Suppressor macrophage treated with lipopolysaccharide for 1 hour (primary cell): ENCODE measurements around the gene NUP62.

Experiments used
- DNase-seq, 3 donors: peaks; one replicate each; pipeline ENCODE4 v3.0.0-alpha.2; 2020 to 2022

NUP62 gene

DNA sequence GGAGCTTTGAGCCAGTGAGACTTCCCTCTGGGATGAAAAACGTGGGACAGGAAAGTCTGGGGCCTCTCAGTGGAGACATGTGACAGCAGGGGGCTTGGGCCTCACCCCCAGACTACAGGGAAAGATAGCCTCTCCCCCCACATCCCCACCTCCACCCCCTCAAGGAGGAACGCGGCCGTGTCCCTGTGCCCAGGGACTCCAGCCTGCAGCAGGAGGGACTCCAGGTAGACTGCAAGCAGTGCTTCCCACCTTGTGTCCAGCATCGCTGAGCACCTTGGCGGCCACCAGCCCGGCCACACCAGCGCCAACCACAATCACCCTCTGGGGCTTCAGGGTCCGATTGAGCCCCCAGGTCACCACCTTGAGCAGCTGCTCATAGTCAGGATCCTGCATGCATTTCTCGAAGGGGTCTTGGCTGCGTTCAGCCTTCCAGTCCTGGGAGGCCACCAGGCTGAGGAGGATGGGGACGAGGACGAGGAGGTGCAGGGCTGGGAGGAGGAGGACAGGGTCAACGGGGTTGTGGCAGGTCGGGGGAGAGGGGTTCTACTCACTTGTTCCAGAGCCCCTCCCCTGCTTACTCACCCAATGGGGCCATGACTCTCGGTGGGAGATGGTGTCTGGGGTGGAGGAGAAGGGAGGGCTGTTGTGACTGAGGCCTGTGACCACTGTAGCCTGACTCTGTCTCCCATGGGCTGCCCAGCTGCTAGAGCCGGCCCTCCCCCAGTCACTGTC, 33.6 kb downstream of the NUP62 start:
- DNase-seq = peak; percentile 38 to 53 (median 43)

- peak; percentile 94 to 96 (median 94) for DNase-seq
These were observed 34.3 kb downstream of the NUP62 start for GRCh38 chr19:49894879-49895565.

GRCh38 chr19:49894011-49894664, 35.2 kb downstream of the NUP62 start:
- DNase-seq = no peak

DNA sequence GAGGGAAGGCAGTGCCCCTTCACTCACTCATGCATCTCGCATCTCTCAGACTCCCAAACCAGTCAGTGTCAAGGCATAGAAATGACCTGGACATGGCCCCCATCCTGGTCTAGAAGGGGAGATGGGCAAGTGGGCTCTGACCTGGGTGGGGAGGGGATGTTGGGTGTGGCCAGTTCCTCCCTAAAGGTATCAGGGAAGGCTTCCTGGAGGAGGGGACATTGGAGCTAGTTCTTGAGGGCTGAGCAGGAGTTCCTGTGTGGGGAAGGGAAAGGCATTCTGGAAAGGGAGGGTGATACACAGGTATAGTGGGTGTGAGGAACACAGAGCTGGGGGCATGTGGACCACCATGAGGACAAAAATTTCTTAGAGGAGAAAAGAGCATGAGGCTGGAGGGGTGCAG, 36.6 kb downstream of the NUP62 start:
- DNase-seq = no peak

DNA sequence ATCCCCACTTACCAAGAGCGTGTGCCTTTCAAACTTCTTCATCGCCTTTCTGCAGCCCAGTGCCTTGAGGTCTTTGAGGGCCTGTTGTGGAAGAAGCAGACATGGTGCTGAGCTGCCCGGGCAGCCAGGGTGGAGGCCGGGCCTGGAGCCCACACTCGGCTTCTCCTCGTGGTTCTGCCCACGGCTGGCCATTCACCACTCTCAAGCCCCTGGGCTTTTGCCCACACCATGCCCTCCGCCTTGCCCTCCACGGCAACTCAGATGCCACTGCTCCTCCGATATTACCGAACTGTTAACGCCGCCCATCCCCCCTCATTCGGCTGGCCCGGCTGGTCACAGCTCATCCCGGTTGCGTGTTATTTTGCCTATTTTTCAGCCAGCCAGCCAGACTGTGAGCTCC, 37.9 kb downstream of the NUP62 start:
- DNase-seq = no peak

- DNase-seq = peak in 1 of 3 donors; percentile 64
These were observed 38.7 kb downstream of the NUP62 start for GRCh38 chr19:49890349-49891311.

GRCh38 chr19:49889687-49890348, 39.5 kb downstream of the NUP62 start:
- DNase-seq = peak; percentile 74 to 88 (median 83)

GRCh38 chr19:49889038-49889686, 40.1 kb downstream of the NUP62 start:
- no peak for DNase-seq

GRCh38 chr19:49888510-49888824, 40.8 kb downstream of the NUP62 start:
- DNase-seq = no peak

DNA sequence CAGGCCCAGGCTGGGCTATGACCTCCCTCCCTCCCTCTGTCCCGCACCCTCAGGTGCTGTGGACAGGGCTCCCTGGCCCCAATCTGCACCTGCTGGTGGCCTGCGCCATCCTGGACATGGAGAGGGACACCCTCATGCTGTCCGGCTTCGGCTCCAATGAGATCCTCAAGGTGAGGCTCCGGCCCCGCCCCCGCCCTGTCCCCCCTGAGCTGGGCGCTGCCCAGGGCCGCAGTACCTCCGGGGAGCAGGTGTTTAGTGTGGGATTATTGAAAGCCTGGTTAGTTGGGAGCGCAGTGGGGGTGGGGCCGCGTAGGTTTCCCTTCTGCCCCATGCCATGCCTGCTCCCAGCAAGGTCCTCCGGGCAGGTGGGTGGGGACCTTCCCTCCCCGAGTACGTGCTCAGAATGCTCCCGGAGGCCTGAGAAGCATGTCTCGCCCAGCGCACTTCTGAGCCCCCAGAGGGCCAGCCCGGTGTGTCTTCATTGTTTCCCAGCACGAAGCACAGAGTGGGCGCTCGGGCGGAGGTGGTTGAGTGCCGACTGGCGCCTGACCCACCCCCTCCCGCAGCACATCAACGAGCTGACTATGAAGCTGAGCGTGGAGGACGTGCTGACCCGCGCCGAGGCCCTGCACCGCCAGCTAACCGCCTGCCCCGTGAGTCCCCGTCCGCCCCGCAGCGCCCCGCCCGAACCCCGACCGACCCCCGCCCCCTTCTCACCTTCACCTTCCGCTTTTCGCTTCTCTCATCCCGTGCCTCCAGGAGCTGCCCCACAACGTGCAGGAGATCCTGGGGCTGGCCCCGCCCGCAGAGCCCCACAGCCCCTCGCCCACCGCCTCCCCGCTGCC, 41.4 kb downstream of the NUP62 start:
- peak in 1 of 3 donors; percentile 52 for DNase-seq

- DNase-seq = no peak
These were observed 42.2 kb downstream of the NUP62 start for GRCh38 chr19:49887037-49887664.

DNA sequence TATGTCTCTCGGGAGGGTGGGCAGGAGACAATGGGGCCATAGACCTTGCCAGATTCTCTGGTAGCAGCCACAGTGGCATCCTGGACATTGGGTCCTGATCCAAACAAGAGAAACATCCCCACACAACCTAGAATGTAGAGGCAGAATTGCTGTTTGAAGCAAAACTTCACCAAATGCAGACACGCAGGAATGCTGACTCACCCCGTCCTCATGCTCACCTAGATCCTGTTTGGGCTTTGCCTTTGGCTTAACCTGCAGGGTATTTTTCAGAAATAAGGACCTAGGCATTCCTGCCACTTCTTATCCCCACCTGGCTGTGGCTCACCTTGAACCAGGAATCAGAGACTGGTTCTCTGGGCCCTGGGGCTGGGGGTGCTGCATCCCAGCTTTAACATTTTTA, 44.5 kb downstream of the NUP62 start:
- no peak for DNase-seq

DNA sequence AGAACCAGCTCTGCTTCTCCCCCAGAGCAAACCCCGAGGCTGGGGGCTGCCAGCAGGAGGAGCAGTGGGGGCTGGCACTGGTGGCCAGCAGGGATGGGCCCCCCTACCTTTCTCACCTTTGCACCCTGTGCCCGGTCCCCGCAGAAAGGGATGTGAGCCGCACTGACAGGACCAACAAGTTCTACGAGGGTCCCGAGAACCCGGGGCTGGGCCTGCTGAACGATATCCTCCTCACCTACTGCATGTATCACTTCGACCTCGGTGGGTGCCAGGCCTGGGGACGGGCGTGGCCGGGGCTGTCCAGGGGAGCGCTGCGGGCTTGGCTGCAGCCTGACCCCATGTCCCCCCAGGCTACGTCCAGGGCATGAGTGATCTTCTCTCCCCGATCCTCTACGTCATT, 45.2 kb downstream of the NUP62 start:
- no peak for DNase-seq

- DNase-seq = no peak
These were observed 46.2 kb downstream of the NUP62 start for GRCh38 chr19:49883094-49883493.

DNA sequence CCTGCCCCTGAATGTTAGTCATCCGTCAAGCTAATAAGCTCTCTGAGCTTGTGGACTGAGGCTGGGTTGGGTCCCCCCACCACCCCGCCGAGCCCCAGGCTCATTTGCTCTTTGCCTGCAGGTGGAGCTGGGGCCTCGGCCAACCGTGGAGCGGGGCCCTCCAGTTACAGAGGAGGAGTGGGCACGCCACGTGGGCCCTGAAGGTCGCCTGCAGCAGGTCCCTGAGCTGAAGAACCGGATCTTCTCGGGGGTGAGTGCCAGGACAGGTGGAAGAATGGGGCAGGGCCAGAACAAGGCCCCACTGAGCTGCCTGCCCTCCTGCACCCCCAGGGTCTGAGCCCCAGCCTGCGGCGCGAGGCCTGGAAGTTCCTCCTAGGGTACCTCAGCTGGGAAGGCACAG, 46.7 kb downstream of the NUP62 start:
- DNase-seq = no peak

- peak in 2 of 3 donors; percentile 33 to 51 for DNase-seq
These were observed 47.5 kb downstream of the NUP62 start for GRCh38 chr19:49881672-49882394.

- no peak for DNase-seq
These were observed 48.1 kb downstream of the NUP62 start for GRCh38 chr19:49881186-49881585.

DNA sequence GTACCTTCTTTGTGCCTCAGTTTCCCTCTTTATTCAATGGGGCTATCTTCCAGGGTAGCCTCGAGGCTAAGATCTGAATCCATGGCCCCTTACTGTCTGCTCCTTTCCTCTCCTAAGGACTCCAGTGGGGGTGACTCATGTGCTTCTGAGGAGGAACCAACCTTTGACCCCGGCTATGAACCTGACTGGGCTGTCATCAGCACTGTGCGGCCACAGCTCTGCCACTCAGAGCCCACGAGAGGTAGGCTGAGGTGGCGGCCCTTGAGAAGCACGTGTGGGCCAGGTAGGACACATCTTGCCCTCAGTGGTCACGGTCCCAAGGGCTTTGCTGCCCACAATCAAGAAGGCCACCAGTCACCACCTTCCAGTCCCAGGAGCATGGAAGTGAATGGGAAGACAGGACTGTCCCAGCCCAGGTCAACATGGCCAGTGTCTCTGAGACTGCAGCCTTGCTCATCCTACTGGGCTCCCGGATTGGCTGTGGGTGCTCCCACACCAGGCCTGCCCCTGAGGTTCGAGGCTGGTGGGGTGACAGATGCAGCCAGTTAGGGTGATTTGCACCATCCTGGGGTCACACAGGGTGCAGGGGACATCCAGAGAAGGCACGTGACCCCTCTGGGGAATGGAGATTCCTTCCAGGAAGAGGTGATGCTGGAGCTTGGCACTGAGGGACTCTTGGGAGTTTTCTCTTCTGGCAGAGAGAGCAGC, 49.0 kb downstream of the NUP62 start:
- DNase-seq = peak in 1 of 3 donors; percentile 38
